ENCODE data around the gene SLIT1. TPM values are rescaled to one million over a fixed set of nuclear protein-coding genes. Genes with fewer than 3 reads are reported as not detected.

The SLIT1 gene
- total RNA-seq, 4 donors from 2014 or later, result not detected

DNA sequence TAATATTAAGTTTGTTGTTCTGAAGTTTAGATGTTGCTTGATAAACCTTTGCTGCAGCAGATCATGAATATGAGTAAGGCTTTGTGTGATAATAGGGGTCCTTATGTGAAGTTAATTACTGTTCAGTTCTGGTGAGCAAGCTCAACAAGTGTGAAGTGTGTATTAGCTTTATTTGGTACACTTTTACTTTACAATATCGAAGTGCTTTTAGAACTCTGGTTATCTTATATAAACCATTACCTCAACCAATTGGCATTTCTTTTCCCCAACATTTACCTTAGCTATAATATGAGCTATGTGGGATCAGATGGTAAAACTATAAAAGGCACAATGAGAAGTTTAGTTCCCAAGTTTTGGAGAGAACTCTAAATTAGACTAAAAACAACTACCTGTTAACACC is 226.0 kb downstream of the SLIT1 start:
- H3K4me3 ChIP-seq (ENCODE audit: low read depth, poor library complexity, severe bottlenecking), result no peak overlapping the region
- no peak for TF ChIP-seq POLR2A (IDR thresholded peaks at IDR 0.05)
- no peak for TF ChIP-seq CTCF (IDR thresholded peaks at IDR 0.05)
- intact Hi-C loops (cut with DNase I; ENCODE audit: low total_unique reads), result no loop called here
- 90 to 95% methylated on average over 1 of the region's 1 CpG for WGBS, 2 donors
- no peak for DNase-seq (ENCODE audit: low spot score in 2 of 2)

DNA sequence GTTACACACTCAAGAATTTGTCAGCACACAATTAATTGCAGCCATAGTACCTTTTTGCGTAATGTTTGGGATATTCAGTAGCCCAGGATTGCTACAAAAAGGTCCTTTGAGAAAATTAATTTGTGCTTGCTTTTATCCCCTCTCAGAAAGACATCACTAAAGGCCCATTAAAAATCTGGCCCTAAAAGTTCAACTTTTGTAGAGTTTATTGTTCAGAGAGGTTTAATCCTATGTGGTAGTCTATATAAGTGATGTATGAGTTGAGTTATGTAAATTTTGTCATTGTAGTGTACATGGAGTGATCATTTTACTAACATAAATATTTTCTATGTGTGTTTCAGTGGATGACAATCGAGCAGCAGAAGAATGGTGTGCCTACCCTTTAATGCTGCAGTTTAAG is 227.7 kb downstream of the SLIT1 start:
- WGBS, 2 donors, result 96 to 99% methylated on average over 2 of the region's 2 CpGs

GRCh38 chr10:96955794-96956193 is 230.0 kb downstream of the SLIT1 start:
- TF ChIP-seq CTCF (IDR thresholded peaks at IDR 0.05) (no peak), POLR2A (IDR thresholded peaks at IDR 0.05) (no peak)
- no peak for DNase-seq (ENCODE audit: low spot score in 2 of 2)
- H3K4me3 ChIP-seq (ENCODE audit: low read depth, poor library complexity, severe bottlenecking), result no peak overlapping the region
- intact Hi-C loops (cut with DNase I; ENCODE audit: low total_unique reads), result no loop called here
- 77 to 86% methylated on average over 4 of the region's 4 CpGs for WGBS, 2 donors

More for the DNA sequence above, 227.7 kb downstream of the SLIT1 start:
- intact Hi-C loops (cut with DNase I; ENCODE audit: low total_unique reads), result no loop called here
- no peak for TF ChIP-seq CTCF (IDR thresholded peaks at IDR 0.05)
- TF ChIP-seq POLR2A (IDR thresholded peaks at IDR 0.05), result no peak
- DNase-seq (ENCODE audit: low spot score in 2 of 2), result no peak
- no peak overlapping the region for H3K4me3 ChIP-seq (ENCODE audit: low read depth, poor library complexity, severe bottlenecking)

DNA sequence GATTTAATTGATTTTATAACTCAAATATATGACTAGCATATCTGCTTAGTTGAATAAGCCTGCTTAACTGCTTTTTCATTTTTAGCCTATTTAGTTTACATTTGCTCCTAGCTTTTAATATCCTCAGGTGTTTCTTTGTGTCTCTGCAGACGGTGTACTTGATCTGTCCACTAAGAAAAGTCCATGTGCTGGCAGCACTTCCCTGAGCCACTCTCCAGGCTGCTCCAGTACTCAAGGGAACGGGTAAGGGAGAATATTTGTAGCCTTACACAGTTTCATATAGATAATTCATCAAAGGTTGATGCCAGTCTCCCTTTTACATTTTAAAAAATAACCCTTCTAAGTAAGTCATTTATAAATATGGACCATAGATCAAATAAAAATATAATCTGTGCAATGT is 233.8 kb downstream of the SLIT1 start:
- no peak for DNase-seq (ENCODE audit: low spot score in 2 of 2)
- TF ChIP-seq POLR2A (IDR thresholded peaks at IDR 0.05) (no peak), CTCF (IDR thresholded peaks at IDR 0.05) (no peak)
- intact Hi-C loops (cut with DNase I; ENCODE audit: low total_unique reads), result no loop called here
- H3K4me3 ChIP-seq (ENCODE audit: low read depth, poor library complexity, severe bottlenecking), result no peak overlapping the region
- WGBS, 2 donors, result 89 to 99% methylated on average over 2 of the region's 2 CpGs

DNA sequence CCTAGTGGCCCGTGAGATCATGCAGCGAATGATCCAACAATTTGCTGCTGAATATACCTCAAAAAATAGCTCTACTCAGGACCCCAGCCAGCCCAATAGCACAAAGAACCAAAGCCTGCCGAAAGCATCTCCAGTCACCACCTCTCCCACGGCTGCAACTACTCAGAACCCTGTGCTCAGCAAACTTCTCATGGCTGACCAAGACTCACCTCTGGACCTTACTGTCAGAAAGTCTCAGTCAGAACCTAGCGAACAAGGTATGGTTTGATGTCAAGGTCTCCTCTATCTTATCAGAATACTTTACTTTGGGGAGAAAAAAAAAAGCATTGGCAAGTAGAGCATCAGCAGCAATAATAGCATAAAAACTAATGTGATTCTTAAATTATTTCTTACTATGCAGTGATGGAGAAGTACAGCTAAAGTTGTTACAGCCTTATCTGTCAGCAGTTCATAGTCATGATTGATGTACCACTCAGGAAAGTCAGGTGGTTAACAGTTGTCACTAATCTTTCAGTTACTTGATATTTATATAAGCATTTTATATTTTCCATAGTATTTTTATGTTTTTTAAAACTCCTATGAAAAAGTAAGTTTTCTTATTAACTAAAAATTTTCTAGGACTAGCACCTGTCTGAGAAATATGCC is 236.6 kb downstream of the SLIT1 start:
- intact Hi-C loops (cut with DNase I; ENCODE audit: low total_unique reads), result no loop called here
- no peak for TF ChIP-seq CTCF (IDR thresholded peaks at IDR 0.05)
- no peak for TF ChIP-seq POLR2A (IDR thresholded peaks at IDR 0.05)
- DNase-seq (ENCODE audit: low spot score in 2 of 2), result no peak
- 93 to 97% methylated on average over 5 of the region's 5 CpGs for WGBS, 2 donors
- H3K4me3 ChIP-seq (ENCODE audit: low read depth, poor library complexity, severe bottlenecking), result no peak overlapping the region

Other genes with a start within 250 kb of the SLIT1 start
- gene ARHGAP19, start 106.7 kb upstream of the SLIT1 start, total RNA-seq, result 1 to 10 TPM; 7.7 to 8.5 (median 8.2) TPM
- 10 to 100 TPM in 2 of 4 donors, 1 to 10 TPM in 2; 4.6 to 16.9 (median 9.4) TPM for gene FRAT1, start 133.3 kb upstream of the SLIT1 start, total RNA-seq
- 10 to 100 TPM; 40.9 to 62.0 (median 57.7) TPM for gene FRAT2, start 148.8 kb upstream of the SLIT1 start, total RNA-seq
- gene RRP12, start 215.4 kb upstream of the SLIT1 start, total RNA-seq, result 10 to 100 TPM; 14.6 to 30.9 (median 22.6) TPM
- 100 to 1,000 TPM; 151 to 289 (median 240) TPM for gene PGAM1, start 240.2 kb upstream of the SLIT1 start, total RNA-seq

All from lower leg skin (tissue), 4 donors.